HG03039 (cell line): Measurements from ENCODE around the gene NRF1.

ENCODE experiments used
- ATAC-seq: cut with Tn5 transposase; IDR thresholded peaks from one replicate; pipeline ENCODE4 v1.9.1; 2021; ENCODE audit warnings: mild to moderate bottlenecking, moderate library complexity; ENCODE audit not compliant: unreplicated experiment

Gene NRF1

DNA sequence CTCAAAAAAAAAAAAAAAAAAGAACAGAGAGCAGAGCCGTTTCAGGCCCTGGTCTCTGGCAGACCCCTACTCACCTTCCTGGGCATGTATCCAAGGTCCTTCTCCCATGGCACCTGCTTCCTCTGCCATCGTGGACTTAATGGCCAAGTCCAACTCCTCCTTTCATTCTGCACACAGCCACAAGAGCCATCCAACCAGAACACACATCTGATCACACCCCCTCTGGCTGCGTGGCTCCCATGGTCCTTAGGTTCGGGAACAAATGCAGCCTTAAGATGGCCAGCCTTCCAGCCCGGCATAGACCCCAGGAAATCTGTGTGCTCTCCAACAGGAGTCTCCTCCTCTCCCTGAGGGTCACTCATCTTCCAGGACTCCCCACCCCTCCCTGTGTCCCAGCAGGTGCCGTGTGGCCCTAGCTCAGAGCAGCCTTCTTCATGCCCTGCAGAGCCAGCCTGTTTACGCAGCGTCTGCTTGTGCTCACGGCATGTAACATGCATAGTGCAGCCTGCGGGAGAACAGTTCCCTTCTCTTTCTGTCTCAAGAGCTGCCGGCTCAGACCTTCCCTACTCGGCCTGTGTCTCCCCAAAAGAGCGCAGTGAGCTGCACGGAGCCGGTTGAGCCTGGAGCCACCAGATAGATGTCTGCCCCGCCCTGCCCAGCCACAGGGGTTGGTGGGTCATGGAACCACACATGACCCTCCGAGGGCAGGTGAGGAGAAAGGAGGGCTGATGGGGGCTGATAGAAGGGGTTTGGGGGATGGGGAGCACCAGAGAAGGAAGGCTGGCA, 157.3 kb downstream of the NRF1 start:
- no peak for ATAC-seq

DNA sequence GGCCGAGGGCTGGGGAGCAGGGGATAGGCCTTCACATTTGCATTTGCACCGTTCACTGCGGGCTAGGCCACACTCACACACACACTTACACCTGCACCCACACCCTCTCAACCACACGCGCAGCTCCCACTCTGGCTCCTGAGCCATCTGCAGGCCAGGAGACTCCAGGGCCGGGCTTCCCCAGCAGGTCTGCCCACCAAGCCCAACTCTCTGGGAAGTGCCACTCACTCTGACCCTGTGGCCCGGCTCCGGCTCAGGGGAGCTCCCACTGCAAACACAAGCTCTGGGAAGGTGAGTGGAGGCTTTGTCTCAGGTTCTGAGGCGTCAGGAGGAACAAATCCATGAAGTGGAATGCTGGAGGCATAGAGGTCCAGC, 157.9 kb downstream of the NRF1 start:
- ATAC-seq, result no peak

DNA sequence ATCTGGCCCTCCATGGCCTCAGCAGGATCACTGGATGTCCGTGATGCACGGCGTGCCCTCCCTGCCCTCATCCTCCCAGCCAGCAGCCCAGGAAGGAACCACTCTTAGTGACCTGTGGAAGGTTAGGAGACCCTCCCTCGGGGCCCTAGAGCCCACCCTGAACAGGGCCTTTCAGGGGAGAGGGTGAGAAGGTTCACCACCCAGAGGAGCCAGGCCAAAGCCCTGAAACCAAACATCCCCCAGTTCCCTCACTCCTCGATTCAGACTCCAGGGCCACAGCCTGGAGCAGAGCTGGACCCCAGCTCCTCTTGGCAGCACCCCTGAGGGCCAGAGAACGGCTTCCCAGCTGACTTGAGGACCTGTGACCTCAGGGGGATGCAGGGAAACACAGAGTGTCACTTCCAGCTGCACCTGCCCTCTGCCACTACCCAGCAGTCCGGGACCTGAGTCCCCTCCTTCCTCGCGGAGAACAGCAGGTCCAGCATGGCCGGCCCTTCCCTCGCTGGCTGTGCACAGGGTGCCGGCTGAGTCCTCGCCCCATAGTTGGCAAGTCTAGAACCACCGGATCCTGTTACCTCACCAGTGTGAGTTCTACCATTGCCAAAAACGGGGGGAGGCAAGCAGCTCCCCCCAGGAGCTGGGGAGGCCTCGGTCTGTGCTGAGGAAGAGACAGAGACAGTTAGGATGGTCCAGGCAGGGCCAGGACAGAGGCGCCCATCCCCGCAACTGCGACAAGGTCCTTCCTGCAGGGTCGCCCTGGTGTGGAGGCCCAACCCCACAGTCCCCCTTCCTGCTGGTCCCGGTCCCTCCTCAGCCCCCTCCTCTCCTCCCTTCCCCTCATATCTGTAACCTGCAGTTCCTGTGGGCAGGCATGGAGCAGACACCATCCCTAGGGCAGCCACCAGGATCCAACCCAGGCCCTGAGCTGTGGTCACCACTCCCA, 158.6 kb downstream of the NRF1 start:
- no peak for ATAC-seq

DNA sequence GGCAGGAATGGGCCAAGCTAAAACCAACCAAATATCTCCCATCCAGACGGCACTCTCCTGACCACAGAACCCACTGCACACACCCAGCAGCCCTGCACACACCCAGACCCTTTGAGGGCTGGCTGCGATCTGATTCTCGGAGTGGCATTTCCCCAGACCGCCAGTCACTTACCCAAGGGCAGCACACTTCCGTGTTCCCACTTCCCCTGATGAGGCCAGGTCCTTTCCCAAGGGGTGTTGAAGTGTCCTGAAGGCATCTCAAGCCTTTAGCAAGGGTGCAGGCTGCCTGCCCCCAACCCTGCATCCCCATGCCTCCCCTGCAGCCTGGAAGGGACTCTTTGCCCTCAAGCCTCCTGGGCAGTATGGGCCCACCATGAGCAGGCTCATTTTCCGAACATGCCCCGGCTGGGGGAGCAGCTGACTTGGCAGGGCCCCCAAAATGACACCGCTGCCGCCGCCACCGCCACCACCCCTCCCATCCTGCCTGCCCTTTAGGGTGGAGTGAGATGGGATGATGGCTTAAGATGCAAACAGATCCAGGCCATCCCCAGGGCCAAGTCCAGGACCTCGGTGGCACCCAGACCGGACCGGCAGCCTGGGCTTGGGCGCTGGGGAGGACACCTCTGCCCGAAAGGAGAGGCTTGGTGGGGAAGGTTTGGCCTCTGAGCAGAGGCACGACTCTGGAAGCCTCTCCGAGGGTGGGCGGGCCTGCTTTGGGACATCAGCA, 159.8 kb downstream of the NRF1 start:
- no peak for ATAC-seq

DNA sequence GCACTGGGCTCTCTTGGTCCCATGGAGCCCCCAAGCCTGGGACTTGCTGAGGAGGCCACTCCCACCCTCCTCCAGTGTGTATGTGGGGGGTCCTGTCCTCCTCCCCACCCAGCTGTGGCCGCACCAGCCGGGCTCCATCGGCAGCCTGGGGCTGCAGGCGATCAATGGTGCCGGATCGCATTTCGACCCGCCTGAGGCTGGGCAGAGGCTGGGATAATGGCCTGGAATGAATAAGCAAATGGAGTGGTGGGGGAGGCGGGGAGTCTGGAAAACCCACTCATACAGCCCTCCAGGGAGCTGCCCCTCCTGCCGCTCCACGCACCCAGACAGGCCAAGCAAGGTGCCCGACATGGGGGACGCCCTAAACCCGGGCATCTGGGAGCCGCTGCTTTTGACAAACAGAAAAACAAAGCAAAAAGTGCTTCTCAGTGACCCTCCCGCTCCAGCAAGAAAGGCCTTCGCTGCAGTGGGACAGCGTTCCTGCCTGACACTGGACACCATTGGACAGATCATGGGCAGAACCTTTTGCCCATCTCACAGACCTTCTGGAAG, 160.5 kb downstream of the NRF1 start:
- no peak for ATAC-seq

DNA sequence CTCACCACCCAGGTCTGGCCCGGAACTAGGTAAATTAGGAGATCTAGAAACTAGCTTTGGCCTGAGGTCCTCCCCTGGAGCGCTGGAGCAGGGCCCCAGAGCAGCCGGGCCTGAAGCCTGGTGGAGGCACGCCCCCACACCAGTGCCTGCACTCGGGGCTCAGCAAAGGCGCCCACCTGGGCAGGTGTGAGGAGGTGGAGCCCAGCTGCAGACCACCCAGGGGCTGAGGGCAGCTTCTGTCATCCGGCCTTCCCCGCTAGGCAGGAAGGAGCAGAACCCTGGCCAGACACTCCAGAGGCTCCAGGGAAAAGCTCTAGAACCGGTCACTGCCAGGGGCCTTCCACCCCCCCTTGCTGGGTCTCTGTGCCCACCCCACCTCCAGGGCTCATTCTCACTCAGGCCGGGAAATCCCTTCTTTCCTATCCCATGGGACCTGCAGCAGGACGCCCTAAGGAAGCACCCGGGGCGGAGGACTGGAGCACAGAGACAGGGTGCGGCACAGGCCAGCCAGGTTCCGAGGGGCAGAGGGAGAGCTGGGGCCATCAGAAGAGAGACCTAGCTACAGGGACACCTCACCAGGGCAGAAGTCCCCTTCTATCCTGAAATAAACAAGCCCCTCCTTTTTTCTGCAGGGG, 161.2 kb downstream of the NRF1 start:
- ATAC-seq, result no peak

DNA sequence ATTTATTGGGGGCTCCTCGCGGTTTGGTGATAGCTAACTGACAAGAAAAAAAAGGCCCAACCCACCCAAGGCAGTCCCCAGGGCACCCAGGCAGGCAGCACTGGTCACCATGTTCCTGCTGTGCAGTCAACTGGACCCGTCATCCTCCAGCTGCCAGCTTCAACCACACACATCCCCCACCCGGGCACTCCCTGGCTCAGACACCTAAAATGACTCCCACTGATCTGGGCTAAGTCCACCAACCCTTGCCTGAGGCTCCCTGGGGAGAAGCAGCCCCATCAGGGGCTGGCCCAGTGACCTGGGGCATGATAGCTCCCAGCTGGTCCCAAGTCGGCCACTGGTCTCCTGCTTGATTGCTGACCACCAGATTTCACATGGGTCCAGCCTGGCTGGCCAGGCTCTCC, 161.8 kb downstream of the NRF1 start:
- no peak for ATAC-seq

DNA sequence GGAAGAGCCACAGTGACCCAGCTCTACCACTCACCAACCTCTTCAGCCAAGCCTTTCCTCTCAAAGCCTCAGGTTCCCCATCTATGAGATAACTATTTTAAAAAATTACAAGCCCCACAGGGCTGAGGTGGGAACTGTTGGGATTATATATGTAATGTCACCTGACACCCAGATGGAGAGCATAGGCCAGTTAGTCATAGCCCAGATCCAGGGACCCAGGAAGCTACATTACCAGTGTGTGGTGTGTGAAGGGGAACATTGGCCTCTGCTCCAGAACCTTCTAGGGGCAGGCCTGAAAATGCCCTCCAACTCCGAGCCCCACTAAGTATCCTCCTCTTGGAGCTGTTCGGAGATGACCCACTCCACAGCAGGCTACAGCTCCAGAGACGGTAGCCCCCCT, 162.4 kb downstream of the NRF1 start:
- ATAC-seq, result no peak

DNA sequence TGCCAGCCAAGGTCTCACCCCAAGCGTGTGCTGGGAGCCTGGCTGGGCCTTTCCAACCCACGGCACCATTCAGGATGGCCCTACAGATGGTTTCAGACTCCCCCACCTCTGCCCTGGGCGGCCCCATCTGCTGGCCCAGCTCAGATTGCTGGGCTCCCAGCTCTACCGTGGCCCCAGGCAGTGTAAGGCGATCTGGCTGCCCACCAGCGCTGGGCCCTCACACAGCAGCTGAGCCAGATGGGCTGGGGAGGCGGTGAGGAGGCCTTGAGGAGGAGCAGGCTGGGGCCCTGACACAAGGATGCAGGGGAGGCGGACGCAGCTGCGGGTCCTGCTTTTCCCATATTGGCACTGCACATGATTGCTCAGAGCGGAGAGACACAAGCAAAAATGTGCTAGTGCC, 162.8 kb downstream of the NRF1 start:
- ATAC-seq, result no peak

DNA sequence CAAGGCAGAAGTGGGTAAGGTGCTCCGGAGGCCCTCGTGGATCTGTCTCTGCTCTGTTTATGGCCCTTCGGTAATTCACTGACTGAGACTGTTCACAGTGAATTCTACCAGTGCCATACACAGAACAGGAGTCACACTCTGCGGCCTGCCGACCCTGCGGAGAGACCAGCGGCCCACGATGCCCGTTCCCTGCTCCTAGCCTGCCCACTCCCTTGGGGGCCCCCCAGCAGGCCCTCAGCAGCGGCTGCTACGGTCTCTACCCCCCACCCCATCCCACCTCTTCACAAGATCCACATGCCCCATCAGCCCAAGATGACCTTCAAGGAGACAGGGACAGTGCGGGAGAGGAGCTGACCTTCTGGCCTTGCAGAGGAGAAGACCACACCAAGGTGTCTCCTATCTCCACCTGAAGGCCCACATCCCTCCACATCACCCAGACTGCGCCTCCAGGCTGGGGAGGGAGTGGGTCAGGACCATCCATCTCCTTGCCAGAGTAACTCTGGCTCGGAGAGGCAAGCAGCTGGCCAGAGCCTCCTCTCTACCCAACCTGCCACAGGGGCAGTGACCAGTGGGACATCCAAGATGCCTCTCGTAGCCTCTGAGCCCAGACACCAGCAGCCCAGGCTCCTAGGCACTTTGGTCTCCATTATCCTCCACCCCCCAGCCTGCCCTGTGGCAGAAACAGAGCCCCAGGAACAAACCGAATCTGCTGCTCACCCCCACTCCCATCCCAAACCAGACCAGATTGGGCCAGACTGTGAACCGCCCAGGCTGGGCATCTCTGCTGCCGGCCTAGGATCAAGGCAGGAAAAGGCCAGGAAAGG, 163.6 kb downstream of the NRF1 start:
- no peak for ATAC-seq

DNA sequence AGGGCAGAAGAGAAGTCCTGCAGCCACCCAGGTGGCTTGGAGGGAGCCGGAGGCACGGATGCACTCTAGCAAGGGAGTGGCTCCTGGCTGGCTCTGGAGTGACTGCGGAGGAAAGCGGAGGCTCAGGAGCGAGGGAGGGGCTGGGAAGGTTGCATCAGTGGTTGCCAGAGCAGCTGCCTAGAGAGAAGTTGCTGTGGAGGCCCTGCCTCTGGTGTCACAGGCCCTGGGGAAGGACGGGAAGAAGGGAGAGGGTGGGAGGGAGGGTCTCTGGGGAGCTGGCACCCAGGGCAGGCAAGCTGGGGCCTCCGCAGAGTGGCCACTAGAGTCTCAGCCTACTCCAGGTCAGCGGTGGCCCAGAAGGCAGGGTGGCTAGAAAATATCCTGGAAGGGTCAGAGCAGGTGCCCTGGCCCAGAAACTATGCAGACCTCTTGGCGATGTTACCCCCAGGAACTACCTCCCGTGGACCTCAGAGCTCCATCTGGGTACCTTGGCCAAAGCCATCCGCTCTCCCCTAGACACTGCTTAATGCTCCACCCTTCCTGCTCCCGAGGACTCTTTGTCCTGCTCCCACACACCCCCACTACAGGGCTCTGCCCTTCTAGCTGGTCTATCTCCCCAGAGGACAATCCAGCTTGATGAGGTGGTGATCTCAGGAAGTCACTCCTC, 164.3 kb downstream of the NRF1 start:
- ATAC-seq, result no peak

DNA sequence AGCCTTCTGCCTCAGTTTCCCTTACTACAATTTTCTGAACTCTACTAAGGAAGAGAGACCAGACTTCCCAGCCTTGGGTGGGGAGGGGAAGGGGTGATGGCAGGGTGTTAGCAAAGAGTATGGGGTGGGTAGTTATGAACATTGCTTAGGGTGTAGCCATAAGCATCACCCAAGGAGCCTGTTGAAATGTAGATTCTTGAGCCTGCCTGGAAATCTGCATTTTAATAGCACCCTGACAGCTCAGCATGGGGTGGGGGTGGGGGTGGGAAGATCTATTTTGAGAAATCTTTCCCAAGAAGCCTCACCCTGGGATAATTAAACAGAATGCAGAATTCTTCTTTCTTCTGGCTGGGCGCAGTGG, 164.8 kb downstream of the NRF1 start:
- no peak for ATAC-seq

DNA sequence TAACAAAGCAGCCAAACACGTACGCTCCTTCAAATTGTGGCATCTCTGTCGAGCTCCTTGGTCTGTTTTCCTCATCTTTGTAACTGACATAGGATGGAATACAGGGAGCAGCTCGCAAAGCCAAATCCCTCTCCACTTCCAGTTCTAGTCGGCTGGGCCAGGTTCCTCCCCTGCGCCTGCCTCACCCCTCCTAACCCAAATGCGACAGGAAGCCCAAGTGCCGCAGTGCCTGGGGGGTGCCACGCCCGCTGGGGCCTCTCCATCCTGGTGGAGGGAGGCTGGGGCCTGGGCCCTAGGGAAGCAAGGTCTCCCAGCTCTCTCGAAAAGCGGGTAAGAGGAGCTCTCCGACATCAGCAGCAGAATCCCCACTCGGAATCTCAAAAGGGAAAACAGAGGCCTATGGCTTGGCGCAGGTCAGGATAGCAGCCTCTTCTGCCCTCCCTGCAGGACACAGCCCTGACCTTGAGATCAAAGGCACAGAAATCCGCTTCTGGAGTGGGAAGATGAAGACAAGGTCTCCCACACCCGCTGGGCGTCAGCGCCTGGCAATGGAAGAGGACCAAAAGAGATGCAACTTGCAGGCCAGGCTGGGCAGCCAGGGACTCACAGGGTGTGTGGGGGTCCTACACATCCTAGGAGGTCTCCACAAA, 165.8 kb downstream of the NRF1 start:
- ATAC-seq, result no peak

DNA sequence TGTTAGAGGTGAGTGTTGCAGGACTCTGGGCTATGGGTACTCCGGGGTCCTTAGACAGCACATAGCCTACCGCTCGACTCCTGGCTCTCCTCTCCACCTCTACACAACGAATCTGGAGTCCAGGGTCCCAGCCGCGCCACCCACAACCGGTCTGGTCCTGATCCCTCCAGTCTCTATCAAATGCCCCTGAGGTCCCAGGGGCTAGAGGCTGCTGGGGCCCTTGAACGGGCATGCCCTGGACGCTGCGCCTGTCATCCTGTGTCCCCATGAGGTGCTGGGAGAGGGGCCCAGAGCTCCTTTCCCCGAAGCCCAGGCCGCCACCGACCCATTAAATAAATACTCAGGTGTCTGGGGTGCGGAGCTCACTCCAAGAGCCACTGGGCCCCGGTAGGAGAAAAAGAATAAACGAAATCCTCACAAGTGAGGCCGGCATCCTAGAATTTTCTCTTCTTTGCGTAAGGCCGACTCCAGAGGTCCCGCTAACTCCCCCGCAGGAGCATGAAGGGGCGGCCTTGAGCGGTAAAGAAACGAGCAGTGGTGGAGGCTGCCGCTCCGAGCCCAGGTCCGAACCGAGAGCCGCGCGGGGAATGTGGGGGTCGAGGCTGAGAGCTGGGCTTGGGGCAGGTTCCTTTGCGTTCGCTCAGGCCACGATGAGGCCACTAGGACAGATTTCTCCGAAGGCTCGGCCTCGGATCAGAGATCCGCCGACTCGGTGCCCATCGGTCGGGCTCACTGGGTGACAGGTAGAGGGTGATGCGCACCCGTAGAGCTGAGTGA, 166.7 kb downstream of the NRF1 start:
- ATAC-seq, result no peak

DNA sequence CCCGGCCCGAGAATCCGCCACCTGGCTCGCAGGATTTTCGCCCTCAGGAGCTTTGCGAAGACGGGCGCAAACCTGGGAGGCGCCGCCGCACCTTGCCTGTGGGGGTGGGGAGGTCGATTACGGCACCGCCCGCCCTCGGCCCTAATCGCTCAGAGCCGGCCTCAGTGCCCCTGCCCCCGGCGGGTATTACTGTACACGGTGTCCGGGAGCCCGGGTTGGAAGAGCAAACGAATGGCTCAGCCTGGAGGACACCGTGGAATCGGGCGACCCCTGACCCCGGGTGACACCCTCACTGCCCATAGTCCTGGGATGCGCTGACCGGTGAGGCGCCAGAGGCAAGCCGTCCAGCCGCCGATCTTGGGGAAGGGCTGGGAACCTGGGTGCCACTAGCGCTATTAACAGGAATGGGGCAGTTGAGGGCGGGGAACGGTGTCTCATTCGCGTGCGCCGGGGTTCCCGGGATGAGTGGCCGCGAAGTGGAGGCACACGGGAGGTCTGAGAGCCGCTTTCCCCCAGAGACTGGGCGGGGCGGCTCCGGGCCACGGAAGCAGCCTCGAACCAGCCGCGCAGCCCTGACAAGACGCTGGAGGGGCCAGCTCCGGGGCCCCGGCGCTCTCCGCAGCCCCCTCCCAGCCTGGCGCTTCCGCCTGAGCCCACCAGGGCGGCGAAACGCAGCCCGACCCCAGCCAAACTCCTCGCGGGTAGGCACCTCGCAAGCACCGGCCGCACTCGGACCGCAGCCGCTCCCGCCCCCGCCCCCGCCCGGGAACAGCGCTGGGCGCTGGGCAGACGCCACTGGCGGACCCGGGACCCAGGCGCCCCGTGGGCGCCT, 167.5 kb downstream of the NRF1 start:
- ATAC-seq, result no peak

DNA sequence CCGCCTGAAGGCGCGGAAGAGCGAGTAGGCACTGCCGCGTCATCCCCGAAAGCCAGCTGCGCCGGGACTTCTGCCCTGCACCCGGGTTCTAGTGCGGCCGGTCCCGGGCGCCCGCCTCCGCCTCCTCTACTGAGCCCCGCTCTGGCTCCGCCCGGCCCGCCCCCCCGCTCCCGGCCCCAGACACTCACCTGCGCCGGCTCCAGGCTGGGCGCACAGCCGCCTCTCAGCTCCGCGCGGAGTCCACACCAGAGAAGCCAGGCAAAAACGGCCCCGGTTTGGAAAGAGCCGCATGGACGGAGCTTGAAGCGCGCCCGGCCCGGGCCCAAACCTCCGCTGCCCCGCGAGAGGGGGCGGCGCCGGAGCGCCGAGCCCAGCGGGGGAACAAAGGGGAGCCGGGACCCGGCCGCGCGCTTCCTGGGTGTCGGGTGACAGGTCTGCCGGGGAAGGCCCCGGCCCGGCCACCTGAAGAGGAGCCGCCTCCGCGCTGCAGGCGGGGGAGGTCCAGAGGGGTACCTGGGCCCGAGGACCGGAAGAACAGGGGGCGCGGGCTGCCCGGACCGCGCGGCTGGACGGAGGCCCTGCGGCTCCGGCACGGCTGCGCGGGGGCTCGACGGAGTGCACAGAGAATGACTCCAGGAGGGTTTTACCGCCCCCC, 168.2 kb downstream of the NRF1 start:
- ATAC-seq, result no peak
